ENCODE results near the gene P3R3URF. TPM values are rescaled to one million over a fixed set of nuclear protein-coding genes. Genes with fewer than 3 reads are reported as not detected.

P3R3URF gene
- total RNA-seq, 2 donors from 2014 or later: not detected

GRCh38 chr1:46220808-46221207 is 44.5 kb upstream of the P3R3URF start:
- no peaks in the 10 kb centered on the region for H3K36me3 ChIP-seq
- no peaks in the 10 kb centered on the region for H3K27me3 ChIP-seq (replicated peaks; ENCODE audit: insufficient read depth)
- H3K4me1 ChIP-seq (replicated peaks): no peaks in the 10 kb centered on the region
- 92% methylated on average over 3 of the region's 3 CpGs for WGBS
- TF ChIP-seq POLR2AphosphoS5 (IDR thresholded peaks at IDR 0.05): no peak
- TF ChIP-seq CTCF (IDR thresholded peaks at IDR 0.05): no peak
- no peak for TF ChIP-seq POLR2A (IDR thresholded peaks at IDR 0.05)
- intact Hi-C loops (cut with DNase I): loop anchor here (5.0 kb wide), 1 partner anchor 184 kb away; no protein-coding TSS in a partner anchor
- no peak overlapping the region for H3K4me3 ChIP-seq
- no peak for DNase-seq (ENCODE audit: low spot score)
- no peaks in the 10 kb centered on the region for H3K9me3 ChIP-seq
- H3K27ac ChIP-seq: no peak overlapping the region

GRCh38 chr1:46219551-46220520 is 43.5 kb upstream of the P3R3URF start:
- WGBS: 80% methylated on average over 18 of the region's 18 CpGs
- Histone ChIP-seq H3K9me3 (no peaks in the 10 kb centered on the region), H3K27ac (peak overlapping the region; percentile 22 to 60), H3K4me1 (replicated peaks) (no peaks in the 10 kb centered on the region), H3K36me3 (no peaks in the 10 kb centered on the region), H3K27me3 (replicated peaks; ENCODE audit: insufficient read depth) (no peaks in the 10 kb centered on the region), H3K4me3 (no peak overlapping the region)
- intact Hi-C loops (cut with DNase I): loop anchor here (5.0 kb wide), 1 partner anchor 183 kb away; no protein-coding TSS in a partner anchor
- TF ChIP-seq POLR2AphosphoS5 (IDR thresholded peaks at IDR 0.05): no peak
- DNase-seq (ENCODE audit: low spot score): no peak

- no peaks in the 10 kb centered on the region for H3K36me3 ChIP-seq
- no peaks in the 10 kb centered on the region for H3K4me1 ChIP-seq (replicated peaks)
- intact Hi-C loops (cut with DNase I): no loop called here
- H3K27me3 ChIP-seq (replicated peaks; ENCODE audit: insufficient read depth): no peaks in the 10 kb centered on the region
- peak overlapping the region; percentile 59 to 60 for H3K27ac ChIP-seq
- no peak for TF ChIP-seq POLR2A (IDR thresholded peaks at IDR 0.05)
- no peak for TF ChIP-seq CTCF (IDR thresholded peaks at IDR 0.05)
- TF ChIP-seq POLR2AphosphoS5 (IDR thresholded peaks at IDR 0.05): peak; percentile 84
- 57% methylated on average over 8 of the region's 8 CpGs for WGBS
- H3K4me3 ChIP-seq: no peak overlapping the region
- no peaks in the 10 kb centered on the region for H3K9me3 ChIP-seq
- peak; percentile 81 for DNase-seq (ENCODE audit: low spot score)
These were observed 42.2 kb upstream of the P3R3URF start for GRCh38 chr1:46218443-46218842.

- Histone ChIP-seq H3K4me1 (replicated peaks) (no peaks in the 10 kb centered on the region), H3K4me3 (no peak overlapping the region), H3K27me3 (replicated peaks; ENCODE audit: insufficient read depth) (no peaks in the 10 kb centered on the region), H3K36me3 (no peaks in the 10 kb centered on the region), H3K27ac (no peak overlapping the region), H3K9me3 (no peaks in the 10 kb centered on the region)
- TF ChIP-seq POLR2A (IDR thresholded peaks at IDR 0.05): no peak
- intact Hi-C loops (cut with DNase I): no loop called here
- no peak for DNase-seq (ENCODE audit: low spot score)
These were observed 39.2 kb upstream of the P3R3URF start for GRCh38 chr1:46215504-46215903.

- H3K9me3 ChIP-seq: no peaks in the 10 kb centered on the region
- no peak for TF ChIP-seq POLR2A (IDR thresholded peaks at IDR 0.05)
- TF ChIP-seq POLR2AphosphoS5 (IDR thresholded peaks at IDR 0.05): no peak
- TF ChIP-seq CTCF (IDR thresholded peaks at IDR 0.05): no peak
- DNase-seq (ENCODE audit: low spot score): no peak
- H3K27ac ChIP-seq: no peak overlapping the region
- WGBS: 39% methylated on average over 2 of the region's 2 CpGs
- no peaks in the 10 kb centered on the region for H3K4me1 ChIP-seq (replicated peaks)
- H3K36me3 ChIP-seq: no peaks in the 10 kb centered on the region
- intact Hi-C loops (cut with DNase I): no loop called here
- no peaks in the 10 kb centered on the region for H3K27me3 ChIP-seq (replicated peaks; ENCODE audit: insufficient read depth)
- H3K4me3 ChIP-seq: no peak overlapping the region
These were observed 34.8 kb upstream of the P3R3URF start for GRCh38 chr1:46211051-46211450.

Measured in prostate gland (tissue), 2 donors.